Endometrium (tissue), 2 donors: Measurements from ENCODE around the gene TP63.

ENCODE experiments used
- FAIRE-seq: peaks from 2 replicates; lab custom pipeline; 2012; peaks lifted over from hg19 to GRCh38; lab: Jason Lieb, UNC
- donor health status: control.
- donor health status: control.

The TP63 gene

DNA sequence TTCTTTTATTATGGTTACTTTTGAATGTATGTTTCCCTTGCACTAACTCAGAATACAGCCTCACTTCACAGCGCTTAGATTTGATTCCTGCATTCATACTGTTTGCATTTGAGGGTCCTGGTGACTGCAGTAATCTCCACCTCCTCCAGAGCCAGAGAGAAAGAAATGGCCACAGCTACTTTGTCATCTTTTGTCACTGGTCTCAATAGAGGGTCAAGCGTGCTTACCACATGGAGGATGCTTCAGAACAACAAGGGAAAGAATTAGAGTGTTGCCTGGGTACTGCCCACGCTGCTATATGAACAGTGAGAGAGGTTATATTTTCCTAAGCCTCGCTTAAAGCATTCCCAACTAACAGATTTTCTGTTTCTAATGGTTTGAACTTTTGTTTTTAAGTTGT, 190.1 kb downstream of the TP63 start:
- no peak for FAIRE-seq

DNA sequence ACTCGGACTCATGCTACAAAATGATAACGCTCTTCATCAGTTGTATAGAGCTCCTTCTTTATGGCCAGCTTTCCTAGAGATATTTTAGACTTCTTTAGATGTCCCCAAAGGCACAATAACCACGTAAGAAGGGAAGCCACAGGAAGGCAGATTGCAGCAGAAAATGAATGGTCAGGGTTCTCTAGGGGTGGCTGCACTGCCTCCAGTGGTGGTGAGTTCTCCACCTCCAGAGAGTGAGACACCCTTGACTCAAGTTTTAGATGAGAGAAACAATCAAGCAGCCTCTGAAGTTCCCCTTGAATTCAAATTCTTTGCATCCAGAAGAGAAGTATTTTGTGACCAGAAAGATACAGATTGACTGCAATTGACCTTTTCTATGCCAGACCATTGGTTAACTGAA, 191.5 kb downstream of the TP63 start:
- no peak for FAIRE-seq

DNA sequence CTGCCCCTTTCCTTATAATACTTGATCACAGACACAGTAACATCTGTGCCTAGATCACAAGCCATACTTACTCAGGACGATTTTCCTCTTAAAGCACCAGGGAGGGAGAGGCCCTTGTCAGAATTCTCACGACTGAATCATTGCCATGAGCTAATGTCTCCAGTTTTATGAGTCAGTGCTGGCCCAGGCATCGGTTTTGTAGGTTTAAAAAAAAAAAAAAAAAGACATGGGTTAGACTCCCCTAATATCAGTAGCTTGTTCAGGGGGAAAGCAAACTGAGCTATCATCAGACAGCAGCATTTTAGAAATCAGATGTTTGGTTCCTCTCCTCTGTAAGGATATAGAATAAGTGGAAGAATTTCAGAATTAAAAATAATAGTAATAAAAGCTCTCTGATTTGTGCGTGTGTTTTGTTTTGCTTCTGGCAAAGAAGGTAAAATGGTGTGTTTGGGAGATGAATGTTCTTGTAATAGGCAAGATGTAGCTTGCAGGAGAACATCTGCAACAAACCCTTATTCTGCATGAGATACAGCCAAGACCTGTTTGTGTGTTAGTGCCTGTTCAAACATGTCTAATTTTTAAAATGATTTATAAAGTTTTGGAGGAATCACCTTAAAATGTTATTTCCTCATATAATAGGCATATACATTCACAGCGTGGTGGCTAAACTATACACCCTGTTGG, 193.6 kb downstream of the TP63 start:
- no peak for FAIRE-seq

DNA sequence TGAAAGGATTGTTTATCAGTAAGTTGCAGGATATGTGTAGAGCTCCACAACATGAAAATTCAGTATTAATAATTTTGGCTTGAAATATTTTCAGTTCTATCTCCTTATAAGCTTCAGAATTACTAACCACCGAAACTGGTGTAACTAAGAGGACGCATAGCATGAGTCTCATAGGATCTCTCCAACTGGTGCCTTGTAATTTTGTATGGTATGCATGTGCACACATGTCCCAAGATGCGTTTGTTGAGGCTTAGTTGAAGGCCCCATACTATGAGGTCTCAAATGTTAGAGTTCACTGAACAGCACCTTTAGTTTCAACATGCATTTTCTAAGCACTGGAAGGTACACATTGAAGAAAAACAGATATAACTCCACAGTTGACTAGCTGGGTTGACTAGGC, 195.4 kb downstream of the TP63 start:
- no peak for FAIRE-seq

DNA sequence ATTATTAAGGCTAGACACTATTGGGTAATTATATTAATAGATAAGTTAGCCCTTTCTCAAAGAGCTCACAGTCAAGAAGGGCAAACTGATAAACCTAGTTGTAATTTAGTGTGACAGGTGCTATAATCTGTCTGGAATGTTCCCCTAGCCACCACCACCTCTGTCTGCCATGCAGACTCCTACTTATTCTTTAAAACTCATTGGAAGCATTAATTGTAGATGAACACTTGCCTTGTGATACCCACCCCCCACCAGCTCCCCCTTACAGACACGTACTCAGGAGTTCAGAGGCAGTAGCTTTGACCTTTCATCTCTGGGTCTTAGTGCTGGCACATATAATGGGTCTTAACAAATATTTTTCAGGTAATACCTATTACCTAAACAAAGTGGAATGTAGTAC, 195.9 kb downstream of the TP63 start:
- FAIRE-seq: no peak

DNA sequence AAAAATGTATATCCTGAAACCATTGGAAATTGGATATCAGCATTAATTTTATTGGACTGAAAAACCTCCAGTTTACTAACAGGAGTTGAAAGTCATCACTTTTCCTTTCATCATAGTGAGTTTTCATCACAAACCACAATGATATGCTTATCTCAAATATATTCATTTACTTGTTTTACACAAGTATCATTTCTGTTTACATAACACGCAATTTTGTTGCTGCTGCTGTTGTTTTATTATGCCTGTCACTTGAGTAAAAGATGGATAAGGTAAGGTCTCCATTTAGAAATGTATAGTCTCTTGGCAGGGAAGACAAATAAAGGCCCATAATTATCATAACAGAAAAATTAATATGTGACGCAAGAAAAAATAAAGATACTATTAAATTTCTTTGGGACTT, 199.2 kb downstream of the TP63 start:
- no peak for FAIRE-seq

DNA sequence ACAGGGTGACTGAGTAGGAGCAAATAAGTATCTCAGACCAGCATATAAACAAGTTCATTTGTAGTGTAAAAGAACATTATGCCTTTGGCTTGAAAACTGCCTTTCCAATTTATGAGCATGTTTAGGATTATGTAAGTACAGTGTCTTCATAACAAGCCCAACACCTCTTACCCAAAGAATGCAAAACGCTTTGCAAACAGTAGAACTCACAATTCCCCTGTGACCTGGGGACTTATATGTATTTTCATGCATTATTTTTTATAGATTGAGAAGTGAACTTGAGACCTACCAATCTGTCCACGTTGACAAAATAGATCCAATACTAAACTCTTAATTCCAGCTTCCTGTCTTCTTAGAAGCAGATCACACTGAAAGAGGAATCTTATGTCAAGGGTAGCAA, 202.1 kb downstream of the TP63 start:
- no peak for FAIRE-seq

DNA sequence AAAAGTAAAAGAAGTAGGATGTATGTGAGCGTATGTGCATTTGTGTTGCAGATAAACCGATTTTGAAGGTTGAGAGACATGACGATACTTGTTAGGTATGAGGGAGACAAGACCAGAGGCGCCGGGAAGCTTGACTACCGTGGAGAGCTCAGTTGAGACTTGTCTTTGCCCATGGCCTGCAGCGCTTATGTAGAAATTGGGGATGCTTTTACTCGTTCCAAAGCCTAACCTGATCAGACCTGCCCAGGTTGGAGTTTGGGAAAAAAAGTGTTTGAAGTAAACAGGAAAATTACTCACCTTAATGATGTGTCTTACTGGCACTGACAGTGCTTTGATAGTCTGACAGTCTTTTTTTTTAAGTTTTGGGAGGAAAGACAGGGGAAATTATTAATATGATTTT, 202.8 kb downstream of the TP63 start:
- FAIRE-seq: no peak

DNA sequence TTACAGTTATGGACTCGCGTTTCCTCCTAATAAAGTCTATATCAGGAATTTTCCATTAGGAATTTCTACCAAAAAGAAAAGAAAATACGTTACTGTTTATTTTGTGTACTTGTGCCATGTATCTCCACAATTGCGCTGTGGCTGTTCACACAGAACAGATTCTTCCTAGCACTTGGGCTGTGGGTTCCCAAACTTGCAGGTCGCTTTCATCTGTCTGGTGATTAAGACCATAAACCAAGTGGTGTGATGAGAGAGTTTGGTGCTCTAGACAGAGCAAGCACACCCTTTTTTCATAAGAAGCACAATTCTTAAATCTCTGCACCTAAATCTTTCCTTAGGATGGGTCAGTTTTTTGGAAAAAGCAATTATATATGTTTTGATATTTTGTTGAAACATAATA, 203.3 kb downstream of the TP63 start:
- no peak for FAIRE-seq

DNA sequence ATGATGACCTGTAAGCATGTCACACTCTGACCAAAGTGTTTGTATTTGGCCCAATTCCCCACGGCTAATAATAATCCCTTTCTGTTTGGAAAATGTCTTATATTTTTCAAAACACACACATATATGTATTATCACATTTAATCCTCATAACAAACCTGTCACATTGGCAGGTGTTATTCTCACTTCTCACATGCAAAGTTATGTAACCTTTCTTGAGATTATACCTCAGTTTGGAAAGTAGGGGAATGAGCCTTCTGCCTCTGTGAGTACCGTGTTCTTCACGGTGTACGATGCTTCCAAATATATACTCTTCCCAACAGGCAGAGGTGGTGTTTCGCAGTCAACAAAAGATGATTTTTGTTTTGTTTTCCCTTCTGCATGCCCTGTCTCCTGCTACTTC, 205.6 kb downstream of the TP63 start:
- FAIRE-seq: no peak

DNA sequence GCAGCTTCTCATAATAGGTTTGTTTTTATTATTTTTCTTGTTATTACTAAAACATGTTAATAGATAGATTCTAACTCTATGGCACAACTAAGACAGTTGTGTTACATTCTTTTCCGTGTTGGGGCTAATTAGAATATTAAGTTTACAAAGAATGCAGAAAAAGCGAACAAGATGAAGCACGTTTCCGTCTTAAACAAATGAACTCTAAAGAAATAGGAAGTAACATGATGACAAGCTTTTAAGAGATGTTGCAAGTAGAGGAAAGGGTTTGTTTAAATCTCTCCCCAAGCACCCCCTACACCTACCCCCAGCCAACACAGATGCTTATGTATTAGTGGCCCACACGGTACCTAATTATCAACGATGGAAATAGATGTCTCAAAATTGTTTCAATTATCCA, 207.1 kb downstream of the TP63 start:
- no peak for FAIRE-seq

DNA sequence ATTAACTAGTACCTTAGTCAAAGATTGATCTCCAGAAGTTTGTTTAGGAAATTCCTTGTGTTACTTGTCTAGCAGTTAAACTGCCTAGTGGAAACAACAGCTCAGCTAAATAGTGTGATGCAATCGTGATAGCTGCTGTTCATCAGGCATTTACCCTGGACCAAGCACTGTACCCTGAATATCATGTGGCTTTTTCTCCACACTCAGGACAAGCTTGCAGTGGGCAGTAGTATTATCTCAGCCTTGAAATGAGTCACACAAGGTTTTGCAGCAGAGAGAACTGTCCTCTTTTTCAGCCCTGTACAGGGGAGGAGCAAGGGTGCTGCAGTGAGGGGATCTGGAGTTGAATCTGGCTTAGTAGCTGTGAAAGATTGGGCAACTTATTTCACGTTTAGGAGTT, 208.4 kb downstream of the TP63 start:
- no peak for FAIRE-seq

DNA sequence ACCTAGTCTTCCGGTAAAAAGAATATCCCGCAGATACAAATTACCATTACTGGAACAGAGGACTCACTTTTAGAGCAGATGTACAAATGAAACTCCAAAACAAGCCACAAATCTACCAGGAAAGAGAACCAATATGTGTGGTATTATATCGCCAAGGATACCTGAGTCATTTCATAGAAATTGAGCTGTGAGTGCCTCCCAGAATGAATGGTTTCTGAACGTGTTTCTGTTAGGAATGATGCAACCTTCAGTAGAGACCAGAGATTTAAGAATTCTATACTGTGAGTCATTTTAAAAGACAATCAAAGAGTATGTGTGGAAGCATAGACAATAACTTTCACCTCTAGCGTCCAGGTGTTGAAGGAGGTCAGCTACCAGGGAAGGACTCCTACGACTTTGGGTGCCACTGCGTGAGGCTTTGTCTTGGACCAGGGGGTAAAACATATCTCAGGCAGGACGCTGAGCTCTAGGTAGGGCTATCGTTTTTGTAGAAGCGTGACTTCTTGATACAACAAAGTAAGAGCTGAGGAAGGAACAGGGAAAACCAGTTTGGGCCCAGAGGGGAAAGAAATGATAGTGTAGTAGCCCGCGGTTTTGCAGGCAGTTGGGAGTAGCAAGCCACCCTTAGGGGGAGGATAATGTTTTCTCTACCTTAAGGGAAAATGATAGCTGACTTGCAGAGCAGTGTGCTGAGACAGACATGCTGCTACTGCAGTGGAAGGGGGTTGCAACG, 210.4 kb downstream of the TP63 start:
- no peak for FAIRE-seq

DNA sequence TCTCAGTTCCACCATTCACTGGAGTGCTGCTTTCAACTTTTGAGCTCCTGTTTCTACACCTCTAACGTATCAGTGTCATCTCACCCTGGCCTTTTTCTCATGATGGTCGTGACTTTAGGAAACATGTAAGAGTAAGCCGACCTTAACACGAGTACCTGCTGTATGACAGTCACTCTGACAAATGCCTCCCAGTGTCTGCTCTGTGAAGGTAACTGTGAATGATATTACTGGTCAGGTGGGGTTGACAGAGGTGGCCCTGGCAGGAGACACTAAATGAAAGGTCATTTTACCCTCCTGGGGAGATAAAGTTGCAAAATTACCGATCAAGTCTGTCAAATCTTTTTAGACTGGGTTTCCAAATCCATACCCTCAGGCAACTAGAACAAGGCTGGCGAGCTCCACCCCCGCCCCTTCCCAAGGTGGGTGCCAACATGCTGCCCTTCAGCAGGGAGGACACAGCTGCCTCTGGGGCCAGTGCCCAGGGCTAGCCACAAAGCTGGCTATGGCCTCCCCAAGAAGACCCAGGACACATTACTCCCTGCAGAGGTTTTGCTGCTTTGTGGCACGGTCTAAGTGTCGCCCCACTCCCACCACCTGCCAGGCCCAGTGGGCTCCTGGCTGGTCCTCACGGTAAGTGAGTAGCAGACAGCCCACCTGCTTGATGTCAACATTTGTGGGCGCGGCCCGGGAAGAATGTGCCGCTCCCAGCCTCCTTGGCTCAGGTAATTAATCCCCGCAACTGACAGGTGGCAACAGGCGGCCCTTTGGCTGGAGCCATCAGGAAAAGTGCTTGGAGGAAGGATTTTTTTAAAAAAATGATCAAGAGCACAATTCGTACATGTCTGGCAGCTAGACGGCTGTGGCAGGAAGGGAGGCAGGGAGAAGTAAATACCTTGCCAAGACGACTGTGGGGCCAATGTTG, 211.8 kb downstream of the TP63 start:
- no peak for FAIRE-seq

DNA sequence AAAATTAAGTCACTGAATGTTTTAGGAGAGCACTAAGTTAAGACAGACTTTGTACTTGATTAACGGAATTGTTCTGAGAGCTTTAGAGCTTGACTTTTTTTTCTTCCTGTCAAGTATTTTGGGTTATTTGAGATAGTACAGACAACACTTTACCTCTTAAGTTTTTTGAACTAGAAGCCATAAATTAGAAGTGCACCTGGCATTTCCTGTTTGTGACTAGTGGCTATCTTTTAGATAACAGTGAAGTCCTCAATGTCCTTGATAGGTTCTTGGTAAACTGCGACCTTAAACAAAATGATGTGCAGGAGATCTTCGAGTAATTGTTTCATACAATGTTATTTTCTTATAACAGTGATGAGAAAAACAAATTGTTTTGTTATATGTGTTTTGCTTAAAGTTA, 213.9 kb downstream of the TP63 start:
- no peak for FAIRE-seq

DNA sequence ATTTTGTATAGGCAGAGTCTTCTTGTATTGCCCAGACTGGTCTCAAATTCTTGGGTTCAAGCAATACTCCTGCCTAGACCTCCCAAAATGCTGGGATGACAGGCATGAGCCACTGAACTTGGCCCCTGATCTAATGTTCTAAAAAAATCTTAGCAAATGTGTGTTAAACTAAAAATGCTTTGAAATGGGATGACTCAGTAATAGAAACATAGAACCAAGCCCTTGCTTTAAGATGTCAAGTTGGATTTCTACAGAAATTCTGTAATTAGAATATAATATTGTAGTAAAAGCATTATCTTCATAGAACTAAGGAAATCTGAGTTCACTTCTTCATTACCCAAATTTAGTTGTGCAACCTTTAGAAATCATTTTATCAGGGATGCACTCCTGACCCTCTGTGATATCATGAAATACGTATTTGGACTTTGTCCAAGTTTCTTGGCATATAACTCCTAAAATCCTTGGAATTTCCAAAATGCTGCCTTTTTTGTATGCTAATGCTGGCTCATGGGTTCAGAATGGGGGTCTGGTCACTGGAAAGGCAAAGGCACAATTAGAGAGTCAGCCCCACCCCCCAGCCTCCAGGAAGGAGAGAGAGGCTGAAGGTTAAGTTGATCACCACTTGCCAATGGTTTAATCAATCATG, 217.3 kb downstream of the TP63 start:
- FAIRE-seq: no peak

DNA sequence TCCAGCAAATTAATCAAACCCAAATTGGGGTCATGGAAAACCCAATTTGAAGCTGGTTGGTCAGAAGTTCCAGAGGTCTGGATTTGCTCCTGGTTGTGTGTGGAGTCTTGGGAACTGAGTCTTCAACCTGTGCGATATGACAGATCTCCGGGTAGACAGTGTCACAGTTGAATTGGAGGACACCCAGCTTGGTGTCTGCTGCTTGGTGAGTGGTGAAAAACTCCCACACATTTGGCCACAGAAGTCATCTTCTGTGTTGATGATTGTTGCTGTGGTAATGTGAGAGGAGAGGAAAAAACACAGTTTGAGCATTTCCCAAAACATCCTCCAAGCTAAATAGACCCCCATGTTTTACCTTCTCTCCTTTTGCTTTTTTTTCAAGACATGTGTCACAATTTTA, 218.1 kb downstream of the TP63 start:
- no peak for FAIRE-seq

DNA sequence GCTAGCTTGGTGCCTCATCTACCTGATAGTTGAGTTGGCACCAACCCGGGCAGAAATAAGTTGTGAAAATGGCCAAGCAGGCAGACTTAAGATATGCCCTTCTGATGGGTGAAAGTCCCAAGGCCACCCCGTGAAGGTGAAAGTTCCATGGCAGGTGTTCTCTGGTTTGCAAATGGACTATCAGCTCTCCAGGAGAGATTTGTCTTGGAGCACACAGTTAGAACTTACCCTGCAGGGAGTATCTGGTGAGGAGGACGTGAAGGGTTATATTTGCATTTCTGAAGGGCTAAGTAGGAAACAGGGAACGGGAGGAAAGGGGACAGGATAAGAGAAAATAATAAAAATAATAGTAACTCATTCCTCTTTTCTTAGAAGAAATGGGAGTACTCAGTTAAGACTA, 220.5 kb downstream of the TP63 start:
- no peak for FAIRE-seq

DNA sequence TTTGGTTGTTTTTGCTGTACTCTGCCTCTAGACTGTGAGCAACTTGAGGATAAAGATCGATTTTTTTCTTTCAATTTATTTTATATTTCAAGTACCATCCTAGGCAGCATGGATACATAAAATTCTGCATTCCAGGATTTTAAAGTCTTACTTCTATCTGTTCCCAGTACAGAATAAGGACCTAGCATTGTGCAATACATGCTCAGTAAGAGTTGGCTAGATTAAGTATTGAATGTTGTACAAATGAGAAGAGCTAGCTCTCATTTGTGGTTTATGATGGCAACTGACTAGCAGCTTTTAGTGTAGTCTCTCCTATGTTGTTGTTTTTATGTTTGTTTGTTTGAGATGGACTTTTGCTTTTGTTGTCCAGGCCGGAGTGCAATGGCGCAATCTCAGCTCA, 222.7 kb downstream of the TP63 start:
- FAIRE-seq: no peak

DNA sequence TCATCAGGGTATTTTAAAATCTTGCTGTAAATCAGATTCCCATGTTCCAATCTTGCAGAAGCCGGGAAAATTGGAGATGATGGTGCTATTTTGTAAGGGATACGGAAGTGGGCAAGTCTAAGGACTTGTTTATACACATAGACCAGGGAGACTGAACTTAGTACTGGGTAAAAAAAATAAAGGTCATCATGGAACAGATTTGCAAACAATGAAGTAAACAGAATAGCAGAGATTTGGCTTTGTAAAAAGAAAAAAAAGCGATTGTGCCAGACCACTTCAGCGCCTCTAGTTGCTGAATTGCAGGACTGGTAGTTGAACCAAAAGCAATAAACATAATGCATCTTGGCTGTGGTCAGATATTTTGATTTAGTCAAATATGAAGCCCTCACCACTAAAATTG, 229.1 kb downstream of the TP63 start:
- FAIRE-seq: no peak

DNA sequence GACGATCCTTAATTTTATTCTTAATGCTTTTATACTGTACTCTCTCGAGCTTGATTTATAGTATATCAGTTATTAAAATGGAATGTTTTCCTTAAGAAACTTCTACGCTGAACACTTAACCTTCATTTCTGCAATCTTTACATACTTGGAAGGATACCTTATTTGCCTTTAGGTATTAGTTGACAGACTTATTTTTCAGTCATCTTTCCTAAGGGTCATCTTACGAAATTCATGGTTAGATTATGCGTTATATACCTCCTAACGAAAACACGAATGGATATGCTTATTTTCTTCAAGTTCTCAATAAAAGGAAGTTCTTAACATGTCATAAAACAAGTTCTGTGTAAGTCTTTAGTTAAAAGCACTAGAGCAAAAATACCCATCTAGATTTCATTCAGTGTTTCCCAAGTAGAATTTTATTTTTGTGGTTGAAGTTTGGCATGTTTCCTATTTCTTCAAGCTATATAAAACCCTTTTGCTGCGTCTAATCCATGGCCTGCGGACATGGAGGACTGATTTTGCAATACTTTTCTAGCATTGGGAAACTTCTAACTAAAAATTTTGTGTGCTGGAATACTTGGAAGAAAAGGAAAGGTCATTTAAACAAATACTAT, 231.3 kb downstream of the TP63 start:
- FAIRE-seq: no peak

DNA sequence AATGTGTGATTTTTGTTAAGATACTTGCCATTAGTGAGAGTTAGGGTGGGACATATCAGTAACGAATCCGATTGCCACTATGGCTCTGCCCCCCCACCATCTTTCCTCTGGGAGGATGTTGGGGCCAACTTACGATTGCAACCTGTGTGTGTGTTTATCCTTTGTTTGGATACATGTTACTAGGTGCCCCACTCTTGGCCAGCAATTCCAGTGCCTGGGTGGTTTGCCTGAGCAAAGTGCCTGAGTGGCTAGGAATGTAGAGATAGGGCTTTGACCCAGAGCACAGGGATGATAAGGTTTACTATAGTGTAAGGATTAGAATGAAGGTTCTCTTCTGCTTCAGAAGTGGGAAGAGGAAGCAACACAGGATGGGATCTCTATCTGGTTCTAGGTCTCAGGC, 231.8 kb downstream of the TP63 start:
- FAIRE-seq: no peak
